GM18907 (cell line): ENCODE results near the gene PGPEP1.
"Not testable (repeated sequence)": the region's sequence is repeated elsewhere in the genome, so short reads cannot be mapped to it uniquely, and the experiment has no call there.

Experiments used
- ATAC-seq: cut with Tn5 transposase; IDR thresholded peaks from one replicate; pipeline ENCODE4 v1.9.1; 2021; ENCODE audit warnings: mild to moderate bottlenecking, moderate library complexity; ENCODE audit not compliant: unreplicated experiment

PGPEP1 gene

DNA sequence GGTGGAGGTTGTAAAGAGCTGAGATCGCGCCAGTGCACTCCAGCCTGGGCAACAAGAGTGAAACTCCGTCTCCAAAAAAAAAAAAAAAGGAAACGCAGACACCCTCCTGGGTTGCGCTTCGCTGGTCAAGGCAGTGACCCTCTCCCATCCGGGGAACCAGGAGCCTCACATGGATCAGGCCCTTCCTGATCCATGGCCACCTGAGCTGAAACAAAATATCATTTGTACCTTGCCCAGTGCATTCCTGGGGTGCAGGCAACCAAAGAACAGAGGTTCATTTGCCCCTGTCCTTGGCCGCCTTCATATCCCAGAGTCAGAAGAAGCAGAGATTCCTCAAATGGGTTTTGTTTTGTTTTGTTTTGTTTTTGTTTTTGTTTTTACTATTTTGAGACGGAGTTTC lies 9.5 kb upstream of the PGPEP1 start:
- ATAC-seq: no peak

DNA sequence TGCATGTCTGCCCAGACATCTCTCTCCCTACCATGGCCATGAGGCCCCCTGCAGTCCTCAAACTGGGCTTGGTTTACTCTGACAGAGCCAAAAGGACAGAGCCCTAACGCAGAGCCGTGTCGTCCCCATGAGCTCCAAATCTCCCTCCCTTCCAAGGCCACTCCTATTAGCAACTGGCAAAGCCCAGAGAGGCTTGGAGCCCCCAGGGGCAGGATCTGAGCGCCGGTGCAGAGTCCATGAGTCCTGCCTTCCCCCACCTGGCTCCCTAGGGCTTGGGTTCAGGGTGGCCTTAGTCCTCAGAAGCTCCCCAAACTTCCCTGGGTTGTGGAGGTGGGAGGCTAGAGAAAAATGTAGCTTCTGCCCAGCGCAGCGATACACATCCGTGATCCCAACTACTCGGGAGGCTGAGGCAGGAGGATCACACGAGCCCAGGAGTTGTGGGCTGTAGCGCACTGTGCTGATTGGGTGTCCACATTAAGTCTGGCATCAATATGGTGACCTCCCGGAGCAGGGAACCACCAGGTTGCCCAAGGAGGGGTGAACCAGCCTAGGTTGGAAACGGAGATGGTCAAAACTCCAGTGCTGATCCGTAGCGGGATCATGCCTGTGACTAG lies 7.4 kb upstream of the PGPEP1 start:
- no peak for ATAC-seq

DNA sequence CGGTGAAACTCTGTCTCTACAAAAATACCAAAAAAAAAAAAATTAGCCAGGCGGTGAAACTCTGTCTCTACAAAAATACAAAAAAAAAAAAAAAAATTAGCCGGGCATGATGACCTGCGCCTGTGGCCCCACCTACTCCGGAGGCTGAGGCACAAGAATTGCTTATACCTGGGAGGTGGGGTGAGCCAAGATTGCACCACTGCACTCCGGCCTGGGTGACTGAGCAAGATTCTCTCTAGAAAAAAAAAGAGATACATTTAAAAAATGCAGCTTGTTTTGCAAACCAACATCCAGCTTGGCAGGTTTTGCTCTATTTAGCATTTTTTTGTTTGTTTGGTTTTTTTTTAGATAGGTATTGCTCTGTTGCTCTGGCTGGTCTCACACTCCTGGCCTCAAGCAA lies 6.7 kb upstream of the PGPEP1 start:
- ATAC-seq: no peak

DNA sequence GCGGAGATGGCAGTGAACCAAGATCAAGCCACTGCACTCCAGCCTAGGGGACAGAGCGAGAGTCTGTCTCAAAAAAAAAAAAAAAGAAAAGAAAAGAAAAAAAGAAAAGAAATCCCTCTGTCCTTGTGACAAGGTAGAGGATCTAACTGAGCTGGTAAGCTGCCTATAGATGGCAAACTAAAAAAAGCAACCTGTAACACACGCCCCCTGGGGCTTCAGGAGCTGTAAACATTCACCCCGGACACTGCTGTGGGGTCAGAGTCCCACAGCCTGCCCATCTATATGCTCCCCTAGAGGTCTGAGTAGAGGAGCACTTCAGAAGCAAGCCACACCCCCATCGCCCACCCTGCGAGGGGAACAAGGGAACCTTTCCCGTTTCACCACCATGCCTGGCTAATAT lies 4.3 kb upstream of the PGPEP1 start:
- ATAC-seq: no peak

DNA sequence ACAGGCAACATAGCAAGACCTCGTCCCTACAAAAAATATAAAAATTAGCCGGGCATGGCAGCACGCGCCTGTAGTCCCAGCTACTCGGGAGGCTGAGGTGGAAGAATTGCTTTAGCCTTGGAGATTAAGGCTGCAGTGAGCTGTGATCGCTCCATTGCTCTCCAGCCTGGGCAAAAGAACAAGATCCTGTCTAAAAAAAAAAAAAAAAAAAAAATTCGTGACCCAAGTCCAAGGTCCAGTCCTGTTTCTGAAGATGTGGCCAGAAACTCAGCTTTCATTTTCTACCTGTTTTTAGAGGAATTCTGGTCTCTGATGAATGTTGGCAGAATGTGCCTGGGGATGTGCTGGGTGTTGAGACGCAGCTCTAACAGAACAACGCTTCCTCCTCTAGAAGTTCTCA lies 1.9 kb upstream of the PGPEP1 start:
- no peak for ATAC-seq

DNA sequence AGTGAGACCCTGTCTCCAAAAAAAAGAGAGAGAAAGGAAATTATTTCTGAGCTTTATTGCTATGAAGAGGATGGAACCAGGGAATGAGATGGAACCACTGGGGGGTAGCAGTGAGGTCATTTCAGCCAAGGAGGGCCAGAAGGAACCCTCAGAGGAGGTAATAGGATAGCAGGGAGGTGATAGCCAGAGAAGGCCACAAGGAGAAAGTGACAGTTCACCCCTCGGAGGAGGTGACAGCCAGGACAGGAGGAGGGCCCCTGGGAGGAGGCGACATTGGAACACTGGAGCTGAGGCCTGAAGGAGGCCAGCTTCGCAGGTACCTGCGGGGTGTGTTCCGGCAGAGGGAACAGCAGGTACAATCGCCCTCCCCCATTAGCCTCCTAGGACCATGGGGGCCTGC lies 675 bp upstream of the PGPEP1 start:
- ATAC-seq: no peak

DNA sequence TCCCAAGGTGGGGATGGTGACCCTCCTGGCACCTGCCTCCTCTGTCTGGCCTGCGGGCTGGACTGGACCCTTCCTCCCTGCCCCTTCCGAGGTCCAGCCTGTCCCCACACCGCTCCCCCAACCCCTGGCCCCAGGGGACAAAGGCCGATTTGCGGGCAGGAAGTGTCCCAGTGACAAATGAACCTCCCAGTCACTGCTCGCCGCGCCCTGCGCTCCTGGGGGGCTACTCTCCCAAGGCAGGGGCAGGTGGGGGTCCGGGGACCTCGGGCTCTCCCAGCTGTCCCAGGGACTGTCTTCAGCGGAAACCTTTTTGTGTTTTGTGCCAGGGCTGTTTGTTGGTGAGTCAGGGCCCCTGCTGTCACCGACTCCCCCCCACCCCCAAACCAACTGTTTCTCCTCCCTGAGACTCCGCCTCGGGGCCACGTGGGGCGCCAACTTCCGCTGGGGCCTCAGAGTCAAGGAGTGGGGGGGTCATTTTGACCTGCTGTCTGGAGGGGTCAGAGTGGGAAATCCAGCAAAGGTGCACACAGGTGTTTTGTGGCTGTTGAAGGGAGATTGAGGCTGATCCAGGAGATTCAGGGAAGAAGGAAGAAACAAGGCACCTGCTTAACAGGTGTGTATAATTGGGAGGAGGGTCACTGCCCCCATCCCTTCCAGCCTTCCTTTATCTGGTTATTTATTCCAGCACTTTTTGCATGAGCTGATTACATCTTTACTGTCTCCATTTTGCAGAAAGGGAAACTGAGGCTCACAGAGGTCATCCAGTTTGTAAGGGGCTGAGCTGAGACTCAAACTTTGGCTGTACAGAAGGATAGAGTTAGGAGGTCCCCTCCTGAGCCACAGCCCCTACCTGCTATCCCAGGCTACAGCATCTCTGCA lies 831 bp downstream of the PGPEP1 start:
- ATAC-seq: no peak

DNA sequence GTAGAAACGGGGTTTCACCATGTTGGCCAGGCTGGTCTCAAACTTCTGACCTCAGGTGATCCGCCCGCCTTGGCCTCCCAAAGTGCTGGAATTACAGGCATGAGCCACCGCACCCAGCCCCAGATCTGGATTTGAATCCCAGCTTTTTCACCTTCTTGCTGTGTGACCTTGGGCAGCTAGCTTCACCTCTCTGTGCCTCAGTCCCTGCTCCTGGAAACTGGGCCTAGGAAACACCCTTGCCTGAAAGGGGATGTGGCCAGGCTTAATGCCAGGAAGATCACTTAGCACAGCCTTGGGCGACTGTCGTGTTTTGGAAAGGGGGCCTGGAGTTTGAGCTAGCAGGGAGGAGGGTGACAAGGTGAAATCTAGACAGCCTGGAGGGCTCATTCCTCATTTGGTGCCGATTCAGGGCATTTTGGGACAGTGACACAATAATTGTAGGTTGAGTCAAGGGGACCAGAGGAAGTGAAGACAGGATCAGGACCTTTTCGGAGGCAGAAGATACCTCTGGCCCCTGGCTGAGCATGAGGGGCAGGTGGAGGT lies 1.8 kb downstream of the PGPEP1 start:
- no peak for ATAC-seq

DNA sequence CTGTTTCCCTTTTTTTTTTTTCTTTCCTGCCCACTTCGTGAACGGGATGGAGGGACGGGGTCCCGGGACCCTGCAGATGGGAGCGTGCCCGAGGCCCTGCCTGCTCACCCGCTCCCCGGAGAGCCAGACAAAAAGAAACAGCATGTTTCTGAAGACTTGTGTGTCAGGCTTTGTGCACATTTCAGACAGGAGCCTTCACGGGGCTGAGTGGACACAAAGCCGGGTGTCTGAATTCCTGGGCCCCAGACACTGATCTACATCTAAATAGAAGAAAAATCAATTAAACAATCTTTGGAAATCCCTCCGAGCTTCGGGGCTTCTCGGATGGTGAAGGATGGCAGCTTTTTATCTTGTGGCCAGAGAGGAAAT lies 4.2 kb downstream of the PGPEP1 start:
- ATAC-seq: no peak

DNA sequence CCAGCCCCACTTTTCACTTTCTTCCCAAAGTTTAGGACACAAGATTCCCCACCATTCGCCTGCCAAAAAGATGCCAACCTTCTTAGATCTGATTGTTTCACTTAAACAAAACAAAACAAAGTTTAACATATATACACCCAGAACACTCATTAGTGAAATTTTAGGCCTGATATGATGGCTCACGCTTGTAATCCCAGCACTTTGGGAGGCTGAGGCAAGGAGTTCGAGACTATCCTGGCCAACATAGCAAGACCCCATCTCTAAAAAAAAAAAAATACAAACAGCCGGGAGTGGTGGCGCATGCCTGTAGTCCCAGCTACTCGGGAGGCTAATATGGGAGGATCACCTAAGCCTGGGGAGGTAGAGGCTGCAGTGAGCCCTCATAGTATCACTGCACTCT lies 4.9 kb downstream of the PGPEP1 start:
- no peak for ATAC-seq

DNA sequence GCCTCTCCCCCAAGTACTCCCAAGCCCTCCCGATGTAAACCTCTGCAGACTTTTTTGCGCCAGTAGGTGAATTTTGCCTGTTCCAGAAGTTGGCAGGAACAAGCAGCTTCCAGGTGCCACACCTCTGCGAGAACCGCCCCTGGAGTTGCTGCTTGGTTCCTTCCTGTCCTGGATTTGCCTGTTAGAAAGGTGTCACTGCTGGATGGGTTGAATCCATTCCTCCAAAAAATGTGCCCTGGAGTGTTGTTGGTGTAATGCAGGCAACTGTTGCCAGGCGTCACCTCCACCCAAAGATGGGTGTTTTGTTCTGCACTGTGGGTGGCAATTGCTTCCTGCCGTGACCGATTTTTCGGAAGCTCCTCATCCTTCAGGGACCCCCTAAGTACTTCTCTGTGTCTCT lies 5.7 kb downstream of the PGPEP1 start:
- ATAC-seq: no peak

DNA sequence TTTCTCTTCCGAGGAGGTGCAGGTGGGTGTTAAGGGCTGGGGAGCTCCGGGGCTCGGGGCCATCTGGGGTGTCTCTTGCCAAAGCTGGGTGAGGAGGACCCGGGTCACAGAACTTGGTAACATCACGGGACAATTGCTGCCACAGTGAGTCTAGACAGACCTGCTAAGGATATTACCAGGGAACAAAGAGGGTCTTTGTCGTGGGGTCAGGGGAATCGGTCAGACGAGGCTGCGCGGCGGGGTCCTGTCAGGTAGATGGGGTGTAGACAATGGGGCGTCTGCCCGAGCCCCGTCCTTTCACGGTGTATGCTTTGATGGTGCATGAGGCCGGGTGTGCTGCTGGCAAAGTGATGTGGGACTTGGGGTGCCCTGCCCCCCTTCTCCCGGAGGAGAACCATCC lies 7.8 kb downstream of the PGPEP1 start:
- ATAC-seq: no peak

DNA sequence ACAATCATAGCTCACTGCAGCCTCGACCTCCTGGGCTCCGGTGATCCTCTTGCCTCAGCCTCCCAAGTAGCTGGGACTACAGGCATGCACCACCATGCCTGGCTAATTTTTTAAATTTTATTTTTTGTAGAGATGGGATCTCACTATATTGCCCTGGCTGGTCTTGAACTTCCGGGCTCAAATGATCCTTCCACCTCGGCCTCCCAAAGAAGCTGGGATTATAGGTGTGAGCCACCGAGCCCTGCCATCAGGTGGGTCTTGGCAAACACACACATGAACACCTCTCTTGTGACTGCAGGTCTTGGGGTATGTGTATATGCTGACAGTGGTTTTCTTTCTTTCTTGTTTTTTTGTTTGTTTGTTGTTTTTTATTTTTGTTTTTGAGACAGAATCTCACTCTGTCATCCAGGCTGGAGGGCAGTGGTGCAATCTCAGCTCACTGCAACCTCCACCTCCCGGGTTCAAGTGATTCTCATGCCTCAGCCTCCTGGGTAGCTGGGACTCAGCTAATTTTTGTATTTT lies 8.5 kb downstream of the PGPEP1 start:
- ATAC-seq: not testable (repeated sequence)

DNA sequence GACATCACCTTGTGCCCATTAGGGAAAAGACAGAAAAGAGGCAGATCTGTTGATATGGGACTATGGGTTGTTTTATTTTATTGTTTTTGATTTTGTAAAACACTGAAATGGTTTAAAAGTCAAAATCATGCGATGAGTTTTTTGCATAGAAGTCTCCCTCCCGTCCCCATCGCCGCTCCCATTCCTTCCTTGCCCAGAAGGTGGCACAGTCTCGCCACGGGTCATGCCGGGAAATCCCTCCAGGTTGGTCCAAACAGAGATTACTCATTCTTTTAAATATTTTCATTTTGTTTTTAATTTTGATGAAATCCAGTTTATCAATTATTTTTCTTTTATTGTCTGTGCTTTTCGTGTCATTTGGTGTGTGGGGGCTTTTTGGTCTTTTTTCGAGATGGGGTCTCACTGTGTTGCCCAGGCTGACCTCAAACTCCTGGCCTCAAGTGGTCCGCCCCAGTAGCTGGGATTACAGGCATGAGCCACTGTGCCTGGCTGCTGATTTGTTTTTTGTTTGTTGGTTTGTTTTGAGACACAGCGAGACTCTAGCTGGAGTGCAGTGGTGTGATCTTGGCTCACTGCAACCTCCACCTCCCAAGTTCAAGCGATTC lies 9.2 kb downstream of the PGPEP1 start:
- no peak for ATAC-seq

DNA sequence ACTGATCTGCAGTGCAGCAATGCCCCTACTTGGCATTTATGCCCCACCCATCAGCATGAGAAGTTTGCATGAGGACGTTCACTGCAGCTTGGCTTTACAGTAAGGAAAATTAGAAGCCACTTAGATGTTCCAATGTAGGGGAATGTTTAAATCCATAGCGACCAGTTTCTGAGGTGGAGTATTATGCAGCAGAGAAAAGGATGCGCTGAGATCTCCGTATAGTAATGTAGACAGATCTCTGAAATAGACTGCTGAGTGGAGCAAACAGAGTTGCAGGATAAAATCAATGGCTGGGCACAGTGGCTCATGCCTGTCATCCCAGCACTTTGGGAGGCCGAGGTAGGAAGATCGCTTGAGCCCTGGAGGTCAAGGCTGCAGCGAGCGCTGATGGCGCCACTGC lies 10.1 kb downstream of the PGPEP1 start:
- ATAC-seq: no peak

DNA sequence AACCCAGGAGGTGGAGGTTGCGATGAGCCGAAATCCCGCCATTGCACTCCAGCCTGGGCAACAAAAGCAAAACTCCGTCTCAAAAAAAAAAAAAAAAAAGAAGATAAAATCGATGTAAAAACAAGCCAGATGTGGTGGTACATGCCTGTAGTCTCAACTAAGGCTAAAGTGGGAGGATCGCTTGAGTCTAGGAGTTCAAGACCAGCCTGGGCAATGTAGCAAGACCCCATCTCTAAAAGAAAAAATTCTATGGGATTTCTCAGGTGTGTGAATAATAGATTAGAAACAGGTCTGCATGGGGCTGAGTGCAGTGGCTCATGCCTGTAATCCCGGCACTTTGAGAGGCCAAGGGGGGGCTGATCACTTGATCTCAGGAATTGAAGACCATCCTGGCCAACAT lies 11.1 kb downstream of the PGPEP1 start:
- no peak for ATAC-seq

DNA sequence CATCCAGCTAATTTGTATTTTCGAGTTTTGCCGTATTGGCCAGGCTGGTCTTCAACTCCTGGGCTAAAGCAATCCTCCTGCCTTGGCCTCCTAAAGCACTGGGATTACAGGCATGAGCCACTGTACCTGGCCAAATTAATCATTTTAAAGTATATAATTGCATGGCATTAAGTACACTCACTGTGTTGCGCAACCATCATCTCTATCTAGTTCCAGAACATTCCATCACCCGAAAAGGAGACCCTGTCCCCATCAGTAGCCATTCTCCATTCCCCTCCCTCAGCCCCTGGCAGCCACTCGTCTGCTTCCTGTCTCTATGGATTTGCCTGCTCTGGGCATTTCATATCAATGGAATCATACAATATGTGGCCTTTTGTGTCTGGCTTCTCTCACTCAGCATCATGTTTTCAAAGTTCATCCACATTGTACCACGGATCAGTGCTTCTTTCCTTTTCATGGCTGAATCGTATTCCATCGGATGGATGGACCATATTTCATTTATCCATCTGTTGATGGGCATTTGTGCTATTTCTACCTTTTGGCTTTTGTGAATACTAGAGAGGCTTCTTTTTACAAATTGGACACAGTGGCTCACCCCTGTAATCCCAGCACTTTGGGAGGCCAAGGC lies 13.1 kb downstream of the PGPEP1 start:
- ATAC-seq: no peak

DNA sequence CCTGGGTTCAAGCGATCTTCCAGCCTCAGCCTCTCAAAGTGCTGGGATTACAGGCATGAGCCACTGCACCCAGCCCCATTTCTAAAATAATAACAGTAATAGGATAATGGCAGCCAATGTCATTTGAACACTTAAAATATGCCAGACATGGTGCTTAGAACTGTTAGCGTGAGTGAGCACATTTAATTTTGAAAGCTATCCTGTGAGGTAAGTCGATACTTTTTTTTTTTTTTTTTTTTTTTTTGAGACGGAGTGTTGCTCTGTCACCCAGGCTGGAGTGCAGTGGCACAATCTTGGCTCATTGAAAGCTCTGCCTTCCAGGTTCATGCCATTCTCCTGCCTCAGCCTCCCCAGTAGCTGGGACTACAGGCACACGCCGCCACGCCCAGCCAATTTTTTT lies 14.3 kb downstream of the PGPEP1 start:
- ATAC-seq: not testable (repeated sequence)

DNA sequence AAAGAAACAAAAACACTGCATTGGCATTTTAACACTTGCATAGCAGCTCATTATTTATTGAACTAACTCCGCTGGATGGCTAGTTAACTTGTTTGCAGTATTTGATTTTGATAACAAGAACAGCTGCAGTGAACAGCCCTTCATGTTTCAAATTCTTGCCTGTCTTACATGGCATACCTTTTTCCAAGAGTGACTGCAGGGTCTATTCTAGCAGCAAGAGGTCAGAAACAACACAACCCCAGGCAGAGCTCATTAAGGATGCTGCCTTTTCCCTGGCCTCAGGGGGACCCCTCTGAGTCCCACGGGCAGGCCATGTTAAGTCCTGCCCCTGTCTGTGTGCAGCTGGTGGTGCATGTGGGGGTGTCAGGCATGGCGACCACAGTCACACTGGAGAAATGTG lies 16.6 kb downstream of the PGPEP1 start:
- no peak for ATAC-seq

DNA sequence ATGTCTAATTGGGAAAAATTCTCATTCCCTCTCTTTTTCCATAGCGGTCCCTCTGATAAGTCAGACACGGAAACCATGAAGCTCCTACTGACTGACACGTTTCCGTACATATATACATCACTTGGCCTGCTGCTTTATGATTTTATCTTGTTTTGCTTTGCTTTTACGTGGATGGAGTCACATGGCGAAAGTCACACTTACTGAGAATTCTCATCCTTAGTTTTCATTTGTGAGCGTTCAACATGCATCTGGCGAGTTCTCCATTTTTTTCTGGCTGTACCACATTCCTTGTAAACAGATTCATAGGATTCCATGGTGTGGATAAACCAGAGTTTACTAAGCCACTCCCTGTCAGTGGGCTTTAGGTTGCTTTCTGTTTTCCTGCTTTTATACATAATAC lies 21.2 kb downstream of the PGPEP1 start:
- no peak for ATAC-seq

DNA sequence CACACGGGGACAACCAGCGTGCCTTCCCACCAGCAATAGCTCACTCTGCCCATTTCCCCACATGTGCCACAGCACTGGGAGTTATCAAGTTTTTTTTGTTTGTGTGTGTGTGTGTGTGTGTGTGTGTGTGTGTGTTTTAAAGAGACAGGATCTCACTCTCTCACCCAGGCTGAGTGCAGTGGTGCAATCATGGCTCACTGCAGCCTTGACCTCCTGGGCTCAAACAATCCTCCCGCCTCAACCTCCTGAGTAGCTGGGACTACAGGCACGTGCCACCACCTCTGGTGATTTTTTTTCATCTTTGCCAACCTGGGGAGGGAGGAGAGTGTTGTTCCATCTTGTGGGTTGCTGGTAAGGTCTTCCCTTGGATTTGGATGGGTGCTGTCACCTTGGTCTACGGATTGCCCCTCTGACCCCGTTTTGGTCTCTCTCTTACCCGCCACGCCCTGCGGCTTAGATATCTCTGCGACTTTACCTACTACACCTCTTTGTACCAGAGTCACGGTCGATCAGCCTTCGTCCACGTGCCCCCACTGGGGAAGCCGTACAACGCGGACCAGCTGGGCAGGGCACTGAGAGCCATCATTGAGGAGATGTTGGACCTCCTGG lies 22.6 kb downstream of the PGPEP1 start:
- ATAC-seq: no peak
